OCI-LY7 (cell line): ENCODE results near the gene ITGB2. TPM values are rescaled to one million over a fixed set of nuclear protein-coding genes. Genes with fewer than 3 reads are reported as not detected.

ENCODE experiments used
- BruUV-seq: library from RNA; stranded (reverse); fragments of 400-500 nt; replicated peaks from 2 replicates; lab custom pipeline; 2021; lab: Mats Ljungman, UMichigan
- CTCF ChIA-PET: fragments of 300-600 bp; sonication (Branson Sonifier 250); formaldehyde crosslinking; loops from one replicate; lab custom pipeline; 2022; ENCODE audit warnings: antibody characterized with exemption; ENCODE audit not compliant: unreplicated experiment; lab: Charles Lee
- POLR2A ChIA-PET: fragments of 300-600 bp; sonication (Branson Sonifier 250); formaldehyde crosslinking; loops from one replicate; lab custom pipeline; 2022; ENCODE audit warnings: antibody characterized with exemption; lab: Charles Lee
- DNase-seq: peaks from one replicate; pipeline ENCODE4 v3.0.0-alpha.2; 2015; ENCODE audit warnings: low spot score
- H2AFZ ChIP-seq: fragments of 200-600 bp; sonication (generic), shearing (Covaris generic); 2 replicates; pipeline ENCODE4 v1.6.1; 2014; ENCODE audit warnings: mild to moderate bottlenecking, antibody characterized with exemption, low read length, moderate library complexity
- H3K27ac ChIP-seq: fragments of 200-600 bp; sonication (generic); 2 replicates; pipeline ENCODE4 v1.5.1; 2014; ENCODE audit warnings: mixed run types, low read depth, mild to moderate bottlenecking, moderate library complexity, low read length, inconsistent platforms; ENCODE audit not compliant: poor library complexity, severe bottlenecking
- H3K36me3 ChIP-seq: fragments of 200-600 bp; sonication (generic); 2 replicates; pipeline ENCODE4 v1.6.1; 2014; ENCODE audit warnings: mild to moderate bottlenecking, antibody characterized with exemption, low read length, moderate library complexity, mixed read lengths; ENCODE audit not compliant: insufficient read depth
- H3K4me1 ChIP-seq: fragments of 200-600 bp; sonication (generic); 2 replicates; pipeline ENCODE4 v1.5.1; 2014; ENCODE audit warnings: mild to moderate bottlenecking, low read length; ENCODE audit not compliant: insufficient read depth, poor library complexity, severe bottlenecking
- H3K4me2 ChIP-seq: fragments of 200-600 bp; sonication (generic); 2 replicates; pipeline ENCODE4 v1.6.1; 2014; ENCODE audit warnings: mild to moderate bottlenecking, low read length
- H3K4me3 ChIP-seq: fragments of 200-600 bp; sonication (generic); 2 replicates; pipeline ENCODE4 v1.5.1; 2014; ENCODE audit warnings: mild to moderate bottlenecking, low read depth, low read length; ENCODE audit not compliant: poor library complexity, severe bottlenecking
- H3K79me2 ChIP-seq: fragments of 200-600 bp; sonication (generic); 2 replicates; pipeline ENCODE4 v1.6.1; 2016; ENCODE audit warnings: low read depth, mild to moderate bottlenecking, low read length, moderate library complexity, mixed read lengths; ENCODE audit not compliant: insufficient read depth
- H3K9me2 ChIP-seq: fragments of 200-600 bp; sonication (generic); 2 replicates; pipeline ENCODE4 v1.6.1; 2016; ENCODE audit warnings: mild to moderate bottlenecking, low read length, mixed read lengths; ENCODE audit not compliant: insufficient read depth
- H3K9me3 ChIP-seq: fragments of 200-600 bp; sonication (generic); 2 replicates; pipeline ENCODE4 v1.6.1; 2014; ENCODE audit warnings: mild to moderate bottlenecking, mixed run types, low read length, mixed read lengths
- H4K20me1 ChIP-seq: fragments of 200-600 bp; sonication (generic); 2 replicates; pipeline ENCODE4 v1.6.1; 2014; ENCODE audit warnings: mild to moderate bottlenecking, antibody characterized with exemption, low read length, moderate library complexity, mixed read lengths; ENCODE audit not compliant: insufficient read depth
- CTCF ChIP-seq: fragments of 200-600 bp; sonication (generic); conservative IDR thresholded peaks from 2 replicates; pipeline ENCODE4 v1.5.1; 2014; ENCODE audit warnings: mild to moderate bottlenecking, antibody characterized with exemption, low read length, moderate library complexity, mixed read lengths
- EZH2phosphoT487 ChIP-seq: fragments of 200-600 bp; sonication (generic); IDR thresholded peaks from 2 replicates; pipeline ENCODE4 v1.6.1; 2018; ENCODE audit warnings: low read depth, borderline replicate concordance, mild to moderate bottlenecking, mixed run types, antibody characterized with exemption, low read length, moderate library complexity, mixed read lengths
- intact Hi-C: fragments of 100-400 bp; cut with micrococcal nuclease; formaldehyde crosslinking; loops from one replicate; pipeline ENCODE4 v1.10.0; 2022; ENCODE audit not compliant: unreplicated experiment
- total RNA-seq, 2 experiments: library from RNA; depleted of rRNA in 1 of 2; stranded (reverse); fragments of >200 nt in 1 of 2; shearing (Covaris generic) in 1 of 2; gene quantifications; 2 replicates each; pipeline ENCODE4 v1.2.3, GENCODE V29; 2014 to 2022

ITGB2 gene
- total RNA-seq, 2 experiments from 2014 or later, result 11.6 to 78.9 TPM

DNA sequence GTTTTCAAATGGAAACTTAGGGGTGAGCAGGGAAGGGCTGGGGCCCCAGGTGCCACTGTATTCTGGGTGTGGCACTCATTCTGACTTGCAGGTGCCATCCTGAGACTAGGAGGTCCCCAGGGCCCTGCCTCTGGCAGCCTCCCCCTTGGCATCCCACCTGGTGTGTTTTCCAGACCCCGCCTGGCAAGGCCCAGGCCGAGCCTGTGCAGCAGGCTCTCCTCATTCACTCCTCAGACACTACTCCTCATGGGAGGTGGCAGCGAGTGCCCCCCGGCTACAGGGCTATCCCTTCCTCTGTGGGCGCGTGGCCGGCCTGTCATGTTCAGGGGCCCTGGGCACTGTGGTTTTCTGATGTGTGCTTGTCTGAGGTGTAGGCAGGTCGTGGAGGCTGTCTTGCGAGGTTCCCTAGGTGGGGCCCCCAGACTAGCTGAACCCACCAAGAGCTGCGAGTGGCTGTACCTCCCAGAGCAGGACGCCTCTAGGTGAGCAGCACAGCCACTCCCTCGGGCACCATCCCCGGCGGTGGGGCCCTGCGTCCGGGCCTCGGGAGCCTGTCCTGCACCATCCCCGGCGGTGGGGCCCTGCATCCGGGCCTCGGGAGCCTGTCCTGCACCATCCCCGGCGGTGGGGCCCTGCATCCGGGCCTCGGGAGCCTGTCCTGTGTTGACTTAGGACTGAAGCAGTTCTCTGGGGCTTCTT lies 32.4 kb upstream of the ITGB2 start:
- Histone ChIP-seq H3K27ac (no peak overlapping the region), H2AFZ (no peak overlapping the region), H3K36me3 (peaks cover 73% of the 10 kb centered on the region), H3K79me2 (peaks cover 11% of the 10 kb centered on the region; the same call in 1 of the 2 replicates), H3K9me2 (no peaks in the 10 kb centered on the region), H3K4me2 (no peak overlapping the region), H4K20me1 (no peaks in the 10 kb centered on the region), H3K4me1 (no peaks in the 10 kb centered on the region), H3K9me3 (no peaks in the 10 kb centered on the region), H3K4me3 (no peak overlapping the region)
- CTCF ChIA-PET, result no interaction called here
- DNase-seq, result no peak
- BruUV-seq, result no TSS peak
- TF ChIP-seq EZH2phosphoT487, result no peak
- no peak for TF ChIP-seq CTCF
- POLR2A ChIA-PET, result no interaction called here
- intact Hi-C loops, result no loop called here

GRCh38 chr21:44952116-44952928 lies 31.6 kb upstream of the ITGB2 start:
- Histone ChIP-seq H3K9me2 (no peaks in the 10 kb centered on the region), H3K79me2 (peaks cover 11% of the 10 kb centered on the region; the same call in 1 of the 2 replicates), H3K4me2 (no peak overlapping the region), H3K4me1 (no peaks in the 10 kb centered on the region), H3K27ac (no peak overlapping the region), H4K20me1 (no peaks in the 10 kb centered on the region), H3K36me3 (peaks cover 74% of the 10 kb centered on the region), H3K4me3 (no peak overlapping the region), H2AFZ (no peak overlapping the region), H3K9me3 (no peaks in the 10 kb centered on the region)
- DNase-seq, result no peak
- TF ChIP-seq CTCF, result no peak
- no peak for TF ChIP-seq EZH2phosphoT487
- POLR2A ChIA-PET, result no interaction called here
- CTCF ChIA-PET, result no interaction called here
- BruUV-seq, result no TSS peak
- intact Hi-C loops, result no loop called here
